Small intestine (tissue), 7 donors: Measurements from ENCODE around the gene ZNF580. TPM values are rescaled to one million over a fixed set of nuclear protein-coding genes. Genes with fewer than 3 reads are reported as not detected.

Experiments used
- DNase-seq, 2 donors: peaks; one replicate each; pipeline versions ENCODE4 v3.0.0 to v3.0.0-alpha.2; 2013
- FAIRE-seq: peaks from 2 replicates; lab custom pipeline; 2012; peaks lifted over from hg19 to GRCh38; lab: Jason Lieb, UNC
- H3K27ac ChIP-seq, 3 donors: one replicate each; pipeline ENCODE4 v1.5.1; 2013; ENCODE audit warnings: low read length in 2 of 3, mild to moderate bottlenecking in 2 of 3, control low read depth in 1 of 3, inconsistent platforms in 1 of 3, low read depth in 1 of 3, moderate library complexity in 1 of 3
- H3K27me3 ChIP-seq, 3 donors: one replicate each; pipeline ENCODE4 v1.6.1; 2013; ENCODE audit warnings: low read length in 3 of 3, inconsistent platforms in 1 of 3; ENCODE audit not compliant: control insufficient read depth in 3 of 3, insufficient read depth in 3 of 3
- H3K36me3 ChIP-seq, 3 donors: one replicate each; pipeline ENCODE4 v1.6.1; 2013; ENCODE audit warnings: low read length in 3 of 3, inconsistent platforms in 1 of 3, low read depth in 1 of 3, mild to moderate bottlenecking in 1 of 3, moderate library complexity in 1 of 3; ENCODE audit not compliant: control insufficient read depth in 3 of 3, insufficient read depth in 2 of 3
- H3K4me1 ChIP-seq, 3 donors: one replicate each; pipeline ENCODE4 v1.6.1; 2013; ENCODE audit warnings: low read length in 2 of 3, inconsistent platforms in 1 of 3, low read depth in 1 of 3, mild to moderate bottlenecking in 1 of 3, moderate library complexity in 1 of 3; ENCODE audit not compliant: control insufficient read depth in 3 of 3, insufficient read depth in 2 of 3
- H3K4me3 ChIP-seq, 3 donors: one replicate each; pipeline ENCODE4 v1.5.1; 2013; ENCODE audit warnings: low read length in 3 of 3, control low read depth in 1 of 3, inconsistent platforms in 1 of 3, low read depth in 1 of 3, mild to moderate bottlenecking in 1 of 3, moderate library complexity in 1 of 3
- H3K9me3 ChIP-seq, 2 donors: one replicate each; pipeline ENCODE4 v1.6.1; 2013; ENCODE audit warnings: low read depth in 1 of 2, low read length in 1 of 2; ENCODE audit not compliant: control insufficient read depth in 2 of 2, insufficient read depth in 1 of 2
- WGBS, 3 donors: extraction: QIAGEN DNeasy Blood & Tissue Kit; methylation state at CpG; one replicate each; pipeline ENCODE4 v1.1.7; 2013; 5-methylcytosine and 5-hydroxymethylcytosine counted together
- polyA plus RNA-seq, 4 donors: library from polyadenylated mRNA; stranded (reverse) in 3 of 4; unstranded in 1 of 4; fragments of 200-250 nt in 3 of 4; fragments of 120-200 nt in 1 of 4; gene quantifications; one replicate each; pipeline versions ENCODE4 v1.2.1 to v1.2.3, GENCODE V29; 2013
- donor health status: healthy with polysubstance abuse.
- donor health status: control.
- donor health status: control.
- donor health status: Bipolar disorder and iron deficiency.
- donor health status: healthy.

The ZNF580 gene
- polyA plus RNA-seq, 4 donors: 8.3 to 28.5 (median 16.6) TPM

GRCh38 chr19:55668603-55669348, 28.0 kb downstream of the ZNF580 start:
- WGBS, 3 donors: 80 to 89% (median 89%) methylated on average over 30 of the region's 30 CpGs
- no peak for FAIRE-seq
- Histone ChIP-seq H3K27ac (peak overlapping the region in 1 of 3 donors; percentile 74), H3K9me3 (no peaks in the 10 kb centered on the region), H3K4me3 (no peak overlapping the region), H3K4me1 (peaks cover 2 to 26% (median 6%) of the 10 kb centered on the region in 3 donors), H3K27me3 (no peaks in the 10 kb centered on the region), H3K36me3 (peaks cover 27 to 88% (median 38%) of the 10 kb centered on the region in 3 donors)
- DNase-seq: no peak

GRCh38 chr19:55669418-55670279, 28.8 kb downstream of the ZNF580 start:
- H3K4me1 ChIP-seq: peaks cover 2 to 29% (median 6%) of the 10 kb centered on the region in 3 donors
- no peak overlapping the region for H3K4me3 ChIP-seq
- H3K36me3 ChIP-seq: peaks cover 30 to 86% (median 33%) of the 10 kb centered on the region in 3 donors
- WGBS, 3 donors: 85 to 88% (median 87%) methylated on average over 40 to 43 of the region's 43 CpGs
- FAIRE-seq (no peak), DNase-seq (no peak)
- H3K27ac ChIP-seq: peak overlapping the region in 1 of 3 donors; percentile 12
- H3K9me3 ChIP-seq: no peaks in the 10 kb centered on the region
- no peaks in the 10 kb centered on the region for H3K27me3 ChIP-seq

- 71 to 77% (median 74%) methylated on average over 23 of the region's 23 CpGs for WGBS, 3 donors
- H3K4me1 ChIP-seq: peaks cover 2 to 29% (median 6%) of the 10 kb centered on the region in 3 donors
- H3K4me3 ChIP-seq: no peak overlapping the region
- no peak for FAIRE-seq
- peaks cover 30 to 79% (median 33%) of the 10 kb centered on the region in 3 donors for H3K36me3 ChIP-seq
- no peak for DNase-seq
- no peaks in the 10 kb centered on the region for H3K27me3 ChIP-seq
- H3K9me3 ChIP-seq: no peaks in the 10 kb centered on the region
- no peak overlapping the region for H3K27ac ChIP-seq
Measured at GRCh38 chr19:55670280-55671053, 29.7 kb downstream of the ZNF580 start.

GRCh38 chr19:55671054-55671378, 30.2 kb downstream of the ZNF580 start:
- no peaks in the 10 kb centered on the region for H3K9me3 ChIP-seq
- H3K27me3 ChIP-seq: no peaks in the 10 kb centered on the region
- H3K27ac ChIP-seq: no peak overlapping the region
- peaks cover 29 to 73% (median 30%) of the 10 kb centered on the region in 3 donors for H3K36me3 ChIP-seq
- peaks cover 2 to 29% (median 6%) of the 10 kb centered on the region in 3 donors for H3K4me1 ChIP-seq
- FAIRE-seq (no peak), DNase-seq (no peak)
- WGBS, 3 donors: 59 to 73% (median 62%) methylated on average over 2 of the region's 2 CpGs
- H3K4me3 ChIP-seq: no peak overlapping the region

- FAIRE-seq (no peak), DNase-seq (no peak)
- no peak overlapping the region for H3K27ac ChIP-seq
- 84 to 86% (median 86%) methylated on average over 5 of the region's 5 CpGs for WGBS, 3 donors
- H3K4me3 ChIP-seq: no peak overlapping the region
- H3K27me3 ChIP-seq: no peaks in the 10 kb centered on the region
- H3K36me3 ChIP-seq: peaks cover 19 to 65% (median 27%) of the 10 kb centered on the region in 3 donors
- no peaks in the 10 kb centered on the region for H3K9me3 ChIP-seq
- H3K4me1 ChIP-seq: peaks cover 0 to 28% (median 8%) of the 10 kb centered on the region in 3 donors
Measured at GRCh38 chr19:55672418-55672817, 31.6 kb downstream of the ZNF580 start.

GRCh38 chr19:55673465-55673864, 32.7 kb downstream of the ZNF580 start:
- FAIRE-seq (no peak), DNase-seq (no peak)
- Histone ChIP-seq H3K4me1 (peaks cover 4 to 31% (median 11%) of the 10 kb centered on the region in 3 donors), H3K27ac (no peak overlapping the region), H3K36me3 (peaks cover 19 to 62% (median 26%) of the 10 kb centered on the region in 3 donors), H3K4me3 (no peak overlapping the region), H3K9me3 (no peaks in the 10 kb centered on the region), H3K27me3 (no peaks in the 10 kb centered on the region)
- WGBS, 3 donors: 80 to 82% (median 81%) methylated on average over 9 of the region's 9 CpGs

- no peak overlapping the region for H3K4me3 ChIP-seq
- no peak overlapping the region for H3K27ac ChIP-seq
Measured at GRCh38 chr19:55673889-55674288, 33.1 kb downstream of the ZNF580 start.

GRCh38 chr19:55674459-55674840, 33.6 kb downstream of the ZNF580 start:
- WGBS, 3 donors: 22 to 28% (median 26%) methylated on average over 16 to 17 of the region's 17 CpGs
- peaks cover 6 to 38% (median 11%) of the 10 kb centered on the region in 3 donors for H3K4me1 ChIP-seq
- no peaks in the 10 kb centered on the region for H3K27me3 ChIP-seq
- peaks cover 17 to 62% (median 20%) of the 10 kb centered on the region in 3 donors for H3K36me3 ChIP-seq
- peak overlapping the region; percentile 34 to 94 (median 79) for H3K4me3 ChIP-seq
- DNase-seq (no peak), FAIRE-seq (no peak)
- H3K27ac ChIP-seq: peak overlapping the region; percentile 63 to 92 (median 67)
- H3K9me3 ChIP-seq: no peaks in the 10 kb centered on the region

More at GRCh38 chr19:55673889-55674288, 33.1 kb downstream of the ZNF580 start:
- Histone ChIP-seq H3K27me3 (no peaks in the 10 kb centered on the region), H3K36me3 (peaks cover 20 to 62% (median 21%) of the 10 kb centered on the region in 3 donors), H3K4me1 (peaks cover 5 to 34% (median 11%) of the 10 kb centered on the region in 3 donors), H3K9me3 (no peaks in the 10 kb centered on the region)
- WGBS, 3 donors: 72 to 76% (median 73%) methylated on average over 8 to 15 of the region's 15 CpGs
- DNase-seq (no peak), FAIRE-seq (no peak)
